Measurements from ENCODE around the gene NELFA.

DNA sequence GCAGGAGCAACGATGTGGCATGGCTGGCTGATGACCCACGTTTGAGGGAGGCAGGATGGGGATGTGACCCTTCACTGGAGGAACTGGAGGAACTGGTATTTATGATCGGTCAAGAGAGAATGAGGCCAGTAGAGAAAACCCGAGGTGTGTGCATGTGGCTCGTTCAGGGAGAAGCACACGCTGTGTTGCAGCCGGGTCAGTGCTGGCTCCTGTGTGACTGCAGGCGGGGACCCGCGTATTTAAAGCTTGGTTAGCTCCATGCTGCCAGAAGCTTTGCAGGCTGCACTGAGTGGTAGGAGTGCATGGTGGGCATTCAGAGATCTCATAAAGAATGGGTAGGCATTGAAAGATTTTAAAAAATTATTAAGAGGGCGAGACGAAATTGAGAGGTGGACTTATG, 52.1 kb downstream of the NELFA start:
- TF ChIP-seq POLR2A (IDR thresholded peaks at IDR 0.05) (no peak), POLR2AphosphoS5 (IDR thresholded peaks at IDR 0.05) (no peak)
- TF ChIP-seq, protein P1, sequence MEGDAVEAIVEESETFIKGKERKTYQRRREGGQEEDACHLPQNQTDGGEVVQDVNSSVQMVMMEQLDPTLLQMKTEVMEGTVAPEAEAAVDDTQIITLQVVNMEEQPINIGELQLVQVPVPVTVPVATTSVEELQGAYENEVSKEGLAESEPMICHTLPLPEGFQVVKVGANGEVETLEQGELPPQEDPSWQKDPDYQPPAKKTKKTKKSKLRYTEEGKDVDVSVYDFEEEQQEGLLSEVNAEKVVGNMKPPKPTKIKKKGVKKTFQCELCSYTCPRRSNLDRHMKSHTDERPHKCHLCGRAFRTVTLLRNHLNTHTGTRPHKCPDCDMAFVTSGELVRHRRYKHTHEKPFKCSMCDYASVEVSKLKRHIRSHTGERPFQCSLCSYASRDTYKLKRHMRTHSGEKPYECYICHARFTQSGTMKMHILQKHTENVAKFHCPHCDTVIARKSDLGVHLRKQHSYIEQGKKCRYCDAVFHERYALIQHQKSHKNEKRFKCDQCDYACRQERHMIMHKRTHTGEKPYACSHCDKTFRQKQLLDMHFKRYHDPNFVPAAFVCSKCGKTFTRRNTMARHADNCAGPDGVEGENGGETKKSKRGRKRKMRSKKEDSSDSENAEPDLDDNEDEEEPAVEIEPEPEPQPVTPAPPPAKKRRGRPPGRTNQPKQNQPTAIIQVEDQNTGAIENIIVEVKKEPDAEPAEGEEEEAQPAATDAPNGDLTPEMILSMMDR (IDR thresholded peaks at IDR 0.05), result no peak

Measured in breast epithelium (tissue), 3 donors.